Activated T-cell treated with anti-CD3 and anti-CD28 coated beads, Interleukin-2, amount 50 U/mL, for 24 hours (primary cell): ENCODE measurements around the gene LHFPL2.

ENCODE experiments used
- DNase-seq: peaks from one replicate; pipeline ENCODE4 v3.0.0-alpha.2; 2020
- H3K27ac Mint-ChIP-seq: 2 replicates; pipeline ENCODE4 v1.8.0; 2020; ENCODE audit warnings: mild to moderate bottlenecking, mixed read lengths
- H3K27me3 Mint-ChIP-seq: 2 replicates; pipeline ENCODE4 v1.8.0; 2020; ENCODE audit warnings: mixed read lengths
- H3K36me3 Mint-ChIP-seq: 2 replicates; pipeline ENCODE4 v1.8.0; 2020; ENCODE audit warnings: low read depth, mixed read lengths
- H3K4me1 Mint-ChIP-seq: 2 replicates; pipeline ENCODE4 v1.8.0; 2020; ENCODE audit warnings: low read depth, mixed read lengths
- H3K4me3 Mint-ChIP-seq: 2 replicates; pipeline ENCODE4 v1.8.0; 2020; ENCODE audit warnings: mild to moderate bottlenecking, moderate library complexity, mixed read lengths
- H3K9me3 Mint-ChIP-seq: 2 replicates; pipeline ENCODE4 v1.8.0; 2020; ENCODE audit warnings: mixed read lengths

Gene LHFPL2

DNA sequence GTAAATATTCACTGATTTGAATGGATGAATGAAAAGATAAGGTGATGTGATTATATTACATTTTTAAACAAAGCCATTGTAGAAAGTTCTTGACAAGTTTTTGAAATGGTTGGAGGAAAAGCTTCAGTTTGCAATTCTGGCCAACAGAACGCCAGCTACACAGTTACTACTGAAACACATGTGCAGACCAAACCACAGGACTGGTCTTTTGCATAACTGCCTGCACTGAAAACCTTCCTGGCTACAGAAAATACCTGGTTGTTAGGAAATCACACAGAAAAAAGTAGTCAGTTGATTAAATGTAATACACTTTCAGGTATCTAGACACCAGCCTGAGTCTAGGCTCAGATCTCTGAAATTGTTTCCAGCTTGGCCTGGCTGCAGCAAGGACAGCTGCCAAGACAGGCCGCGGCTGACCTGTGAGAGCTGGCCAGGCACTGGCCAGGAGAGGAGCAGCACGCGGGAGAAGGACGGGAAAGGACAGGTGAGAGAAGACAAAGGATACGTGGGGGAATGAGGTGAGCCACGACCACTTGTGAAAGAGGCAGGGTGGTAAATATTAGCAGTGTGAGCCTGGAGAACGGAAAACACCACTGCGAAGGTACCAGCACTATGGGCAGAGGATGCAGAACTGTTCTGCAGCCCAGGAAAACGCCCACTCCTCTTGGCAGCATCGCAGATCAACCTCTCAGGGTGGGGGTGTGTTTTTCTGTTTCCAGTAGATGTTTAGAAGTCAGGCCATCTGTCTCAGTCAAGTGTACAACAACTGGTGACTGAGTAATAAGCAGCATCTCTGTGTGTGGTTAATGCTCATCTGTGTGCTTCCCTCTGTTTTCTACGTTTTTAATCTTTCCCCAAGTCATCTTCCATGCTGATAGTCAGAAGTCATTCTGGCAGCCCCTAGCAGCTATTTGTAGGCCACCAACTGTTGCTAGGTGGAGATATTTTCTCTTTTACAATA, 150.7 kb downstream of the LHFPL2 start:
- no peak for DNase-seq
- no peaks in the 10 kb centered on the region for H3K4me1 Mint-ChIP-seq
- peaks cover 58% of the 10 kb centered on the region for H3K27me3 Mint-ChIP-seq
- H3K9me3 Mint-ChIP-seq: no peaks in the 10 kb centered on the region
- H3K4me3 Mint-ChIP-seq: no peak overlapping the region
- no peak overlapping the region for H3K27ac Mint-ChIP-seq
- no peaks in the 10 kb centered on the region for H3K36me3 Mint-ChIP-seq

DNA sequence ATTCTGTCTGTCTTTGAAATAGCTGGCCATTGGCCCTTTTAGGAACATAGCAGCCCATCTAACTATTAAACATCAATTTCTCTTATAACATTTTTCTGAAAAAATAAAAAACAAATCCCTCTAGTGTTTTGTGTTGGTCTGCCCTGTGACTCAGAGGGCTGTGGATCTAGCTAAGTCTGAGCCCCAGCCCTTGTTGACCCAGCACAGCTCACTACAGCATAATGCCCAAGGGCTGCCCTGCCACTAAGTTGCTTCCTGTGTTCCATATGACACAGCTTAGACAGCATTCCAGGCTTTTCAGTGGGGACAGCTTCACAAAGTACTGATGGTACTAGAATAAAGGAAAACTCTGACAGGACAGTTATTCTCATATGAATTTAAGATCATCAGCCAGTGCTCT, 152.2 kb downstream of the LHFPL2 start:
- no peaks in the 10 kb centered on the region for H3K4me1 Mint-ChIP-seq
- H3K4me3 Mint-ChIP-seq: no peak overlapping the region
- no peaks in the 10 kb centered on the region for H3K9me3 Mint-ChIP-seq
- DNase-seq: no peak
- peaks cover 44% of the 10 kb centered on the region for H3K27me3 Mint-ChIP-seq
- H3K27ac Mint-ChIP-seq: no peak overlapping the region
- H3K36me3 Mint-ChIP-seq: no peaks in the 10 kb centered on the region

DNA sequence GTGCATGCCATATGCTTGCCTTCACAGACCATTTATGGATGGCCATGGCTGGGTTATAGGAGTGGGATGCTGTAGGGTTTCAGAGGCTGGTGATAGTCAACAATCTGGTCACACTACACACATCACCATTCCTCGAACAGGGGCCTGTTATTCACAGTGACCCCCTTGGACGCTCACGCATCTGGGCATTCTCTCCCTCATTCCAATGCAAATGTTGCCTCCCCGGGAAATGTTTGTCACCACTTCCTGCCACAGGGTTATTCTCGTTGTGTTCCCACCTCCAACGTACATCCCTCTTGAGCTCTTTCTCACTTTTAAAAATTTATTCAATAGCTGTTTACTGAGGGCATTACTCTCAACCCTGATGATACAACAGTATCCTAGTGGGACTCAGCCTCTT, 152.8 kb downstream of the LHFPL2 start:
- H3K27ac Mint-ChIP-seq: no peak overlapping the region
- peaks cover 38% of the 10 kb centered on the region for H3K27me3 Mint-ChIP-seq
- no peaks in the 10 kb centered on the region for H3K4me1 Mint-ChIP-seq
- no peaks in the 10 kb centered on the region for H3K36me3 Mint-ChIP-seq
- H3K9me3 Mint-ChIP-seq: no peaks in the 10 kb centered on the region
- DNase-seq: no peak
- H3K4me3 Mint-ChIP-seq: no peak overlapping the region

DNA sequence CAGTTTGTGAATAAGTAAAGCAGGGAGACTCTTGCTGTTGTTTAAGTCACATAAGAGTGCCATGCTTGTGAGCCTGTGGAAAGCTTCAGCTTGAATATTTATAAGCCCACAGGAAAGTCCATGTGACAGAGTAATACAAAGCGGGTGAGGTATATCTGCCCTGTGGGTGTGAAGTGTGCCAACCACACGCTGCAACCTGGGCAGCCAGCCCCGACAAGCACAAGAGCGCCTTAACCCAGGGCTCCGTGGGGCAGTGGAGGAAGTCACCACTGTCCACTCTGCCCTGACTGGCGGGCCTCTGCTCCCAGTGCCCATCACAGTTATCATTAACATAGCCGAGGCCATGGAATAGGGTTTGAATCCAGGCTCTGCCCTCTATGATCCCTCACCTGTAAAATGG, 155.9 kb downstream of the LHFPL2 start:
- Mint-ChIP-seq H3K36me3 (peaks cover 17% of the 10 kb centered on the region), H3K4me3 (no peak overlapping the region), H3K27me3 (peaks cover 7% of the 10 kb centered on the region), H3K4me1 (no peaks in the 10 kb centered on the region), H3K9me3 (no peaks in the 10 kb centered on the region), H3K27ac (no peak overlapping the region)
- DNase-seq: no peak

DNA sequence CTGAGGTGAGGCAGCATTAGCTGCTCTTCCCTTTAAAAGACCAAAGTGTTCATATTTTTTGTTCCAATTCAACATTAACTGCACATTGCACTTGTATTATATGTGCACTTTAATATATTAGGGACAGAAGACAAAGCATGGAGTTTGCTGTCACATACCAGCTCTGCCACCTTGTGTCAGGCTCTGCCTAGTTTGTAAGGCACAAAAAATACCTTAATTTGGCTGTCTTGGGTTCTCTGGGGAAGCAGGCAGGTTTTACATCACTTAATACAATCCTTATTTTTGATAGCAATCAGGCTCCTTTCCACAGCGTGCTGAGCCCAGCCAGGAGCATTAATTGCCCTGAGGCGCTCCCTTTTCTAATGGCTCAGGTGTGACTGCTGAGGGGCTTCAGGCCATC, 156.3 kb downstream of the LHFPL2 start:
- Mint-ChIP-seq H3K27ac (no peak overlapping the region), H3K9me3 (no peaks in the 10 kb centered on the region), H3K4me3 (no peak overlapping the region), H3K27me3 (peaks cover 7% of the 10 kb centered on the region), H3K36me3 (peaks cover 18% of the 10 kb centered on the region), H3K4me1 (no peaks in the 10 kb centered on the region)
- DNase-seq: no peak

DNA sequence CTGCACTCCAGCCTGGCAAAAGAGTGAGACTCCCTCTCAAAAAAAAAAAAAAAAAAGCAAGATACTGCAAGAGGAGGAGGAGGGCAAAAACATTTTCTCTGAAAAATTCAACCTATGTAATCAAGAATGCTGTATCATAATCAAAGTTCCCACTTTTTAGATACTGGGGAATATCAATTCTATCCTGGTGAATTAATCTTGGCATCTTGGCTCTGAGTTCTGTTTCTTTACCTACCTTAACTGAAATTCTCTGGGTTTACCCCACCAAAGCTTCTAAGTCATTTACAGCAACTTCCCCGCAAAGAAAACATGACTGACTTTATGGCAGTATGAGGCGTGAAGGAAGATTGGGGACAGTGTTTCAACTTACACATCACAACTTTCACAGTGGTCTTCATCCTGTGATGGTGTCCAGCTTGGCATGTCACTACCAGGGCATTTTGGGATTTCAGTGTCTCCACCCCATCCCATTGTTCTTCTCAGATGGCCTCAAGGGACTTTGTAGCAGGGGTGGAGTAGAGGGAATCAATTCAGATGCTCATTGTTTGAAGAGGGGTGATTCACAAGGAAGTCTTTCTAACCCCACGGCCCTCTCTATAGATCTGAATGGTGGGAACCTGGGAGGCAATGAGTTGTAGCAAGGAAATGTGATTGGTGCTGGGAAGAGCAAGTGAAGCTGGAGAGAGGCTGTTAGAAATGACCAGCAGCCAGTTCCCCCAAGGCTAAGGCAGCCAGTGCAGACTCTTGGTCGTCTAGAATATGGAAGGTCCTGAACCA, 157.7 kb downstream of the LHFPL2 start:
- Mint-ChIP-seq H3K4me3 (no peak overlapping the region), H3K27me3 (no peaks in the 10 kb centered on the region), H3K27ac (no peak overlapping the region), H3K4me1 (no peaks in the 10 kb centered on the region), H3K36me3 (peaks cover 18% of the 10 kb centered on the region), H3K9me3 (no peaks in the 10 kb centered on the region)
- no peak for DNase-seq

DNA sequence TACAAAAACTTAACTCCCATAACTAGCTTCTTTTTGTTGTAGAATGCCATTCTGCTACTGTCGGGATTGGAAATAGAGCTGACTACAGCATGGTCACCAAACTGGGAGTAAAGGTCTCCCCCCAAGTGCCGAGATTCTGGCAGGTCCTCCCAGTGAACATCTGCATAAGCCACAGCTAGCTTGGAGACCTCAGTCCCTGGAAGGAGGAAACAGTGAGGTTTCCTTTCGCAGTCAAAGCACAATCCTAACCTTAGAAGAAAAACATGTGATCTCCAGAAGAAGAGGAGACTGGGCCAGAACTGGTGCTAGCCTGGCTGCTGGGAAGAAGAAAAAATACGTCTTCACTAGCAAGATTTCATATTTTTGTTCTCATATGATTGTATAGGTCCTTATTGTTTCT, 160.7 kb downstream of the LHFPL2 start:
- Mint-ChIP-seq H3K4me3 (no peak overlapping the region), H3K4me1 (peaks cover 10% of the 10 kb centered on the region), H3K27ac (no peak overlapping the region), H3K9me3 (no peaks in the 10 kb centered on the region), H3K36me3 (peaks cover 18% of the 10 kb centered on the region), H3K27me3 (no peaks in the 10 kb centered on the region)
- no peak for DNase-seq

DNA sequence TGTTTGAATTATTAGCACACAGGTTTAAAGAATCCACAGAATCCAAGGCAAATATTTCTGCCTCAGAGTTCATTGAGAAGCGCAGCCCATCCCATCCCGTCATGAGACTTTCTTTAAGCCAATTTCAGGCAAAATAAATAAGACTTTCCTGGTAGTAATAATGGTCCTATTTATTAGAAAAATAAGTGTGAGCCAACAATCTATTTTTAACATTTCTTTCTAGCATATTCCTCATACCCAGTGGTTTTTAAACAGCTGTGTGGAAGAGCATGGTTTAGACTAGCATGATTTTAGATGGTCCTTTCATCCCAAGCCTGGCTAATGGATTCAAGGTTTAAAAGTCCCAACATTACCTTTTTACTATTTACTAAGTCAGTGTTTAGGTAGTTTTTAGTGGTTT, 162.4 kb downstream of the LHFPL2 start:
- Mint-ChIP-seq H3K27me3 (no peaks in the 10 kb centered on the region), H3K36me3 (peaks cover 22% of the 10 kb centered on the region), H3K27ac (no peak overlapping the region), H3K4me1 (peaks cover 12% of the 10 kb centered on the region), H3K9me3 (no peaks in the 10 kb centered on the region), H3K4me3 (no peak overlapping the region)
- no peak for DNase-seq

DNA sequence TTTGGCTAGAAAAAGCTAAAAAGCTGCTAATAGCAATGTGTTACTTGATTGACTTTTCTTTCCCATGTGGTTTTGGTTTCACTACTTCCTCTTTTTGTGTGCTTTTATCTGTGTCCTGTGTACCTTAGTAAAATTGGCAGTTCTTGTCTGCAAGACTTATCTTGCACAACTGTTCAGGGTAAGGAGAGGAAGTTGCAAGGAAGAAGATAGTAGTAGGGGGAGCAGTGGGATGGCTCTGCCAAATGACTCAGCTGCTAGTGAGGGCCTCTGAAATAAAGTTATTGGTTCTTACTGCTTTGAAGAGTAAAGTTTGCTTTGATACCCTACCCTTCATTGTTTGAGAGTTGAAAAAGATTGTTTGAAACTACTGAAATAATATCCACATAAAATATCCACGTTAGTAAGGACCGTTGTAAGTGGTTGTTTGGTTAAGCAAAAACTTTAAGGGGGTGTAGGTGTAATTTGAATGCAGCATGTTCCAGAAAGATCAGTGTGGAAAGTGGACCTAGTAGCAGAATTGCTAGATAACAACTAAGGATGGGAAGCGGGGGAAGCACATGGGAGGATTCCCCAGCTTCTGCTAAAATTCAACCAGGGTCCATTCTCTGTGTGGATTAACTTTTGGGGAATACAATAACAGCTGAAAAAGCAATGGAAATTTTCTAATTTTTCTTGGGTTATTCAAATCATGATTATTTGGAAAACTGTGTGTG, 164.6 kb downstream of the LHFPL2 start:
- H3K4me3 Mint-ChIP-seq: no peak overlapping the region
- H3K4me1 Mint-ChIP-seq: peaks cover 12% of the 10 kb centered on the region
- no peak overlapping the region for H3K27ac Mint-ChIP-seq
- DNase-seq: no peak
- H3K36me3 Mint-ChIP-seq: peaks cover 17% of the 10 kb centered on the region
- H3K9me3 Mint-ChIP-seq: no peaks in the 10 kb centered on the region
- no peaks in the 10 kb centered on the region for H3K27me3 Mint-ChIP-seq

DNA sequence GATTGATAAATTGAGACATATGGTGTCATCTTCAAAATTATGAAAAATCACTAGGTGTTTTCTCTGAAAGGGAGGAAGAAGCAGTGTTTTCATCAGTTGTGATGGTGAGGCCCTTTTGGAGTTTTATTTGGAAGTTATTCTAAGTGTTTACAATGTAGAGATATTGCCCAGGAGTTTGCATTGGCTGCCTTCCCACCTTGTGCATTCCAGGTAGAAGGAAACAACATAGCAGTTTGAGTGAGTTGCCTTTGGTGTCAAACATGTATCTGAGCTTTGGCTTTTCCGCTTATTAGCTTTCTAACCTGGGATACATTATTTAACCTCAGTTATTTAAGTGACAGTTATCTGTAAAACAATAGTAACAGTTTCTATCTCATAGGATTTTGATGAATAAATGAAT, 165.6 kb downstream of the LHFPL2 start:
- no peak overlapping the region for H3K4me3 Mint-ChIP-seq
- no peak overlapping the region for H3K27ac Mint-ChIP-seq
- no peaks in the 10 kb centered on the region for H3K27me3 Mint-ChIP-seq
- H3K36me3 Mint-ChIP-seq: peaks cover 10% of the 10 kb centered on the region
- no peak for DNase-seq
- H3K9me3 Mint-ChIP-seq: no peaks in the 10 kb centered on the region
- peaks cover 12% of the 10 kb centered on the region for H3K4me1 Mint-ChIP-seq

DNA sequence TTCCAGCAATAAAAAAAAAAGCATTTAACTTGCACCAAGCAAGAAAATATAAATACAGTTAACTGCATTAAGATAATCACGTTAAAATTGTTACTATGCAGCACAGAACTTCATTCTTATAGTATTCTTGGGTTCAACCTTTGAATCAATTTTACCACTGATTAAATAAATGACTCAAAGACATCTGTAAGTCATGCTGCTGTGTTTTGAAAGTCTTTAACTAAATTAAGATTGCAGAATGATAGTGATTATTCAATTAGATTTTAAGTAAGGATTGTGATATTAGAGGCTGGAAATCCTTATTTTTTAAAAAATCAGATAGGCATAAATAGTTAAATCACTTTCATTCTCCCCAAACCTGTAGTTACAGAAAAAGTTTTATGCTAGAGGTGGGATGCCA, 171.8 kb downstream of the LHFPL2 start:
- Mint-ChIP-seq H3K27ac (no peak overlapping the region), H3K9me3 (no peaks in the 10 kb centered on the region), H3K36me3 (peaks cover 15% of the 10 kb centered on the region), H3K27me3 (no peaks in the 10 kb centered on the region), H3K4me1 (no peaks in the 10 kb centered on the region), H3K4me3 (no peak overlapping the region)
- no peak for DNase-seq

DNA sequence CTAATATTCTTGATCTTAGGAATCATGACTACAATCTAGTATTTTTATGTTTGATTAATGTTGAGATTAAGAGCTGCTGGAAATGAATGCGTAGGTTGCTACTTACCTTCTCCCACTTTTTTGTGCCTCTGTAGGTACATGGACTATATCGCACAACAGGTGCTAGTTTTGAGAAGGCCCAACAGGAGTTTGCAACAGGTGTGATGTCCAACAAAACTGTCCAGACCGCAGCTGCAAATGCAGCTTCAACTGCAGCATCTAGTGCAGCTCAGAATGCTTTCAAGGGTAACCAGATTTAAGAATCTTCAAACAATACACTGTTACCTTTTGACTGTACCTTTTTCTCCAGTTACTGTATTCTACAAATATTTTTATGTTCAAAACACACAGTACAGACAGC, 173.2 kb downstream of the LHFPL2 start:
- Mint-ChIP-seq H3K9me3 (no peaks in the 10 kb centered on the region), H3K27me3 (no peaks in the 10 kb centered on the region), H3K36me3 (peaks cover 14% of the 10 kb centered on the region), H3K4me1 (no peaks in the 10 kb centered on the region), H3K4me3 (no peak overlapping the region), H3K27ac (no peak overlapping the region)
- no peak for DNase-seq

DNA sequence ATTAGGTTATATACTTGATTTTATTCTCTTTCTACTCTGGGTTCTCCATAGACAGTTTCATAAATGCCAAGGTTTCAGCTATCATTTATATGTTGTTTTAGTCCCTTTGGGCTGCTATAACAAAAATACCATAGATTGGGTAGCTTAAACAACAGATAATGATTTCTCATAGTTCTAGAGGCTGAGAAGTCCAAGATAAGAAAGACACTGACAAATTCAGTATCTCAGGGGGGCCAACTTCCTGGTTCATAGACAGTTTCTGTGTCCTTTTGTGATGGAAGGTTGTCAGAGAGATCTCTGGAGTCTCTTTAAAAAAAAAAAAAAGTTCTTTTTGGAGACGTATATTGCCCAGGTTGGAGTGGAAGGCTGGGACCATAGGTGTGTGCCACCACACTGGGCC, 174.8 kb downstream of the LHFPL2 start:
- H3K4me1 Mint-ChIP-seq: no peaks in the 10 kb centered on the region
- DNase-seq: no peak
- H3K4me3 Mint-ChIP-seq: no peak overlapping the region
- no peaks in the 10 kb centered on the region for H3K27me3 Mint-ChIP-seq
- H3K36me3 Mint-ChIP-seq: peaks cover 14% of the 10 kb centered on the region
- no peak overlapping the region for H3K27ac Mint-ChIP-seq
- H3K9me3 Mint-ChIP-seq: no peaks in the 10 kb centered on the region

DNA sequence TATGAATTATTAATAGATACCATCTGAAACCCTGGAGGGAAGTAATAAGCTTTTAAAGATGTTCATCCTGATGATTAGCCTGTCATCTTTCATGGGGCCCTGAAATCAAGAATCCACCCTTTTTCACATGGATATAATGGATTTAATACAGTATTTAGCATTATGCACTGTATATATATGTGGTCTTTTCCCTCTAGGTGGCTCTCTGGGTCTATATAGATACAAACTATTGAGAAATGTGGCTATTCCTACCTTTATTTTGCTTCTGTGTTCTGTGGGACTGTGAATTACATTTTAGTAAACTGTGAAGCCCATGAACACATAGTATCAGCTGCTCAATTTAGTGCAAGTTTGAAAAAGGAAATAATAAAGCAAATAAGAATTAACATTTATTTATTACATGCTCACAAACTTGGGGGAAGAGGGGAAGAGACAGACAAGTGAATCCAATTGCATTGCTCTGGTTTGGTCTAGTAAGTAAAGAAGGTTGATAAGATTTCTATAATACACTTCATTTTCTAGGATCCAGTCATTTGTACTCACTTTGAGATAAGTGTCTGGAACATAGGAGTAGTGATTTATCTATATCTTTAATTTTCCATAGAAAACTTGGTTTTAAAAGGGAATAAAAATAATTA, 176.0 kb downstream of the LHFPL2 start:
- no peak for DNase-seq
- Mint-ChIP-seq H3K4me1 (no peaks in the 10 kb centered on the region), H3K27ac (no peak overlapping the region), H3K4me3 (no peak overlapping the region), H3K36me3 (peaks cover 11% of the 10 kb centered on the region), H3K27me3 (no peaks in the 10 kb centered on the region), H3K9me3 (no peaks in the 10 kb centered on the region)
